Thymus (tissue), 11 donors: ENCODE results near the gene TRIO. TPM values are rescaled to one million over a fixed set of nuclear protein-coding genes. Genes with fewer than 3 reads are reported as not detected.

Experiments
- DNase-seq, 9 donors: peaks; one replicate each; pipeline ENCODE4 v3.0.0-alpha.2; 2013; ENCODE audit warnings: low spot score in 9 of 9, low read depth in 6 of 9, missing footprints in 1 of 9
- H3K27ac ChIP-seq, 2 donors: one replicate each; pipeline ENCODE4 v1.5.1; 2013; ENCODE audit warnings: control low read depth in 1 of 2, low read depth in 1 of 2, low read length in 1 of 2, mild to moderate bottlenecking in 1 of 2, moderate library complexity in 1 of 2
- H3K27me3 ChIP-seq, 2 donors: one replicate each; pipeline ENCODE4 v1.5.1; 2013; ENCODE audit warnings: low read length in 1 of 2; ENCODE audit not compliant: control insufficient read depth in 2 of 2, insufficient read depth in 1 of 2
- H3K36me3 ChIP-seq, 2 donors: one replicate each; pipeline ENCODE4 v1.5.1; 2013; ENCODE audit warnings: low read length in 1 of 2, mild to moderate bottlenecking in 1 of 2, moderate library complexity in 1 of 2; ENCODE audit not compliant: control insufficient read depth in 2 of 2, insufficient read depth in 2 of 2
- H3K4me1 ChIP-seq, 2 donors: one replicate each; pipeline ENCODE4 v1.5.1; 2013; ENCODE audit warnings: low read length in 2 of 2; ENCODE audit not compliant: control insufficient read depth in 2 of 2, insufficient read depth in 2 of 2
- H3K4me3 ChIP-seq, 2 donors: one replicate each; pipeline ENCODE4 v1.5.1; 2013; ENCODE audit warnings: low read length in 2 of 2, control low read depth in 1 of 2, mild to moderate bottlenecking in 1 of 2
- H3K9me3 ChIP-seq, 2 donors: one replicate each; pipeline ENCODE4 v1.5.1; 2013; ENCODE audit warnings: low read length in 1 of 2, mild to moderate bottlenecking in 1 of 2; ENCODE audit not compliant: control insufficient read depth in 2 of 2, insufficient read depth in 1 of 2
- WGBS: extraction: QIAGEN DNeasy Blood & Tissue Kit; methylation state at CpG from one replicate; pipeline ENCODE4 v1.1.7; 2013; 5-methylcytosine and 5-hydroxymethylcytosine counted together
- polyA plus RNA-seq: library from polyadenylated mRNA; stranded (reverse); fragments of 200-250 nt; gene quantifications from one replicate; pipeline ENCODE4 v1.2.3, GENCODE V29; 2013
- total RNA-seq: library from RNA; stranded (reverse); fragments of 120-200 nt; gene quantifications from one replicate; pipeline ENCODE4 v1.2.4, GENCODE V29; 2013
- donor health status: healthy.

TRIO gene
- total and polyA plus RNA-seq, 2 donors, result 26.9 to 52.1 TPM

GRCh38 chr5:14557791-14558415 lies 414.8 kb downstream of the TRIO start:
- 91% methylated on average over 8 of the region's 8 CpGs for WGBS
- H3K27ac ChIP-seq, result no peak overlapping the region

More at GRCh38 chr5:14557791-14558415, 414.8 kb downstream of the TRIO start:
- Histone ChIP-seq H3K27me3 (no peaks in the 10 kb centered on the region), H3K4me3 (no peak overlapping the region), H3K9me3 (no peaks in the 10 kb centered on the region), H3K4me1 (peaks cover 0 to 10% of the 10 kb centered on the region in 2 donors), H3K36me3 (no peaks in the 10 kb centered on the region)
- no peak for DNase-seq

Other genes starting within 250 kb of the TRIO start
- 0.24 TPM for gene DNAH5, start 198.7 kb upstream of the TRIO start, total RNA-seq
- 0.25 TPM for gene DNAH5, start 198.7 kb upstream of the TRIO start, polyA plus RNA-seq